ENCODE measurements around the gene PFN1.

PFN1 gene

GRCh38 chr17:4950075-4950745 is 1.9 kb upstream of the PFN1 start:
- H3K4me1 ChIP-seq (ENCODE audit: control insufficient read depth, insufficient read depth, low read length) = peaks cover 22% of the 10 kb centered on the region
- peaks cover 18% of the 10 kb centered on the region for H3K36me3 ChIP-seq (ENCODE audit: control insufficient read depth, insufficient read depth, low read length)
- peak overlapping the region; percentile 56 for H3K9ac ChIP-seq (ENCODE audit: low read depth, low read length)
- H3K27me3 ChIP-seq (ENCODE audit: control insufficient read depth, insufficient read depth, low read length) = no peaks in the 10 kb centered on the region
- peak overlapping the region; percentile 100 for H3K27ac ChIP-seq (ENCODE audit: low read depth, low read length)
- no peaks in the 10 kb centered on the region for H3K9me3 ChIP-seq (ENCODE audit: control insufficient read depth, insufficient read depth, low read length)
- peak overlapping the region; percentile 67 for H3K4me3 ChIP-seq (ENCODE audit: low read depth, low read length)

GRCh38 chr17:4949321-4950074 is 1.2 kb upstream of the PFN1 start:
- Histone ChIP-seq H3K4me3 (ENCODE audit: low read depth, low read length) (peak overlapping the region; percentile 98), H3K36me3 (ENCODE audit: control insufficient read depth, insufficient read depth, low read length) (peaks cover 25% of the 10 kb centered on the region), H3K27ac (ENCODE audit: low read depth, low read length) (peak overlapping the region; percentile 100), H3K4me1 (ENCODE audit: control insufficient read depth, insufficient read depth, low read length) (peaks cover 22% of the 10 kb centered on the region), H3K9ac (ENCODE audit: low read depth, low read length) (peak overlapping the region; percentile 89), H3K9me3 (ENCODE audit: control insufficient read depth, insufficient read depth, low read length) (no peaks in the 10 kb centered on the region), H3K27me3 (ENCODE audit: control insufficient read depth, insufficient read depth, low read length) (no peaks in the 10 kb centered on the region)

- H3K36me3 ChIP-seq (ENCODE audit: control insufficient read depth, insufficient read depth, low read length) = peaks cover 30% of the 10 kb centered on the region
- peak overlapping the region; percentile 100 for H3K27ac ChIP-seq (ENCODE audit: low read depth, low read length)
- no peaks in the 10 kb centered on the region for H3K27me3 ChIP-seq (ENCODE audit: control insufficient read depth, insufficient read depth, low read length)
- peak overlapping the region; percentile 98 for H3K4me3 ChIP-seq (ENCODE audit: low read depth, low read length)
- peak overlapping the region; percentile 89 for H3K9ac ChIP-seq (ENCODE audit: low read depth, low read length)
- no peaks in the 10 kb centered on the region for H3K9me3 ChIP-seq (ENCODE audit: control insufficient read depth, insufficient read depth, low read length)
- peaks cover 22% of the 10 kb centered on the region for H3K4me1 ChIP-seq (ENCODE audit: control insufficient read depth, insufficient read depth, low read length)
These were observed 596 bp upstream of the PFN1 start for GRCh38 chr17:4948931-4949320.

GRCh38 chr17:4947411-4948165 is 742 bp downstream of the PFN1 start:
- Histone ChIP-seq H3K27me3 (ENCODE audit: control insufficient read depth, insufficient read depth, low read length) (no peaks in the 10 kb centered on the region), H3K4me1 (ENCODE audit: control insufficient read depth, insufficient read depth, low read length) (peaks cover 22% of the 10 kb centered on the region), H3K9me3 (ENCODE audit: control insufficient read depth, insufficient read depth, low read length) (no peaks in the 10 kb centered on the region), H3K27ac (ENCODE audit: low read depth, low read length) (peak overlapping the region; percentile 100), H3K9ac (ENCODE audit: low read depth, low read length) (peak overlapping the region; percentile 97), H3K36me3 (ENCODE audit: control insufficient read depth, insufficient read depth, low read length) (peaks cover 44% of the 10 kb centered on the region), H3K4me3 (ENCODE audit: low read depth, low read length) (peak overlapping the region; percentile 98)

GRCh38 chr17:4947010-4947410 is 1.3 kb downstream of the PFN1 start:
- Histone ChIP-seq H3K9ac (ENCODE audit: low read depth, low read length) (peak overlapping the region; percentile 80), H3K9me3 (ENCODE audit: control insufficient read depth, insufficient read depth, low read length) (no peaks in the 10 kb centered on the region), H3K36me3 (ENCODE audit: control insufficient read depth, insufficient read depth, low read length) (peaks cover 49% of the 10 kb centered on the region), H3K27ac (ENCODE audit: low read depth, low read length) (peak overlapping the region; percentile 100), H3K4me1 (ENCODE audit: control insufficient read depth, insufficient read depth, low read length) (peaks cover 22% of the 10 kb centered on the region), H3K4me3 (ENCODE audit: low read depth, low read length) (peak overlapping the region; percentile 98), H3K27me3 (ENCODE audit: control insufficient read depth, insufficient read depth, low read length) (no peaks in the 10 kb centered on the region)

- Histone ChIP-seq H3K4me1 (ENCODE audit: control insufficient read depth, insufficient read depth, low read length) (peaks cover 18% of the 10 kb centered on the region), H3K4me3 (ENCODE audit: low read depth, low read length) (peak overlapping the region; percentile 98), H3K36me3 (ENCODE audit: control insufficient read depth, insufficient read depth, low read length) (peaks cover 51% of the 10 kb centered on the region), H3K27ac (ENCODE audit: low read depth, low read length) (peak overlapping the region; percentile 100), H3K9me3 (ENCODE audit: control insufficient read depth, insufficient read depth, low read length) (no peaks in the 10 kb centered on the region), H3K27me3 (ENCODE audit: control insufficient read depth, insufficient read depth, low read length) (no peaks in the 10 kb centered on the region), H3K9ac (ENCODE audit: low read depth, low read length) (peak overlapping the region; percentile 80)
These were observed 1.9 kb downstream of the PFN1 start for GRCh38 chr17:4946312-4946976.

GRCh38 chr17:4945944-4946280 is 2.4 kb downstream of the PFN1 start:
- H3K4me1 ChIP-seq (ENCODE audit: control insufficient read depth, insufficient read depth, low read length) = peaks cover 16% of the 10 kb centered on the region
- H3K36me3 ChIP-seq (ENCODE audit: control insufficient read depth, insufficient read depth, low read length) = peaks cover 51% of the 10 kb centered on the region
- peak overlapping the region; percentile 98; the same call in 1 of the 2 replicates for H3K4me3 ChIP-seq (ENCODE audit: low read depth, low read length)
- no peaks in the 10 kb centered on the region for H3K9me3 ChIP-seq (ENCODE audit: control insufficient read depth, insufficient read depth, low read length)
- no peaks in the 10 kb centered on the region for H3K27me3 ChIP-seq (ENCODE audit: control insufficient read depth, insufficient read depth, low read length)
- peak overlapping the region; percentile 76 for H3K27ac ChIP-seq (ENCODE audit: low read depth, low read length)
- no peak overlapping the region for H3K9ac ChIP-seq (ENCODE audit: low read depth, low read length)

- peaks cover 51% of the 10 kb centered on the region for H3K36me3 ChIP-seq (ENCODE audit: control insufficient read depth, insufficient read depth, low read length)
- H3K9ac ChIP-seq (ENCODE audit: low read depth, low read length) = no peak overlapping the region; the same call in 1 of the 2 replicates
- H3K27me3 ChIP-seq (ENCODE audit: control insufficient read depth, insufficient read depth, low read length) = no peaks in the 10 kb centered on the region
- H3K27ac ChIP-seq (ENCODE audit: low read depth, low read length) = peak overlapping the region; percentile 76
- H3K4me3 ChIP-seq (ENCODE audit: low read depth, low read length) = peak overlapping the region; percentile 25; the same call in 1 of the 2 replicates
- H3K9me3 ChIP-seq (ENCODE audit: control insufficient read depth, insufficient read depth, low read length) = no peaks in the 10 kb centered on the region
- H3K4me1 ChIP-seq (ENCODE audit: control insufficient read depth, insufficient read depth, low read length) = peaks cover 13% of the 10 kb centered on the region; the same call in 1 of the 2 replicates
These were observed 3.0 kb downstream of the PFN1 start for GRCh38 chr17:4945176-4945943.

- H3K4me1 ChIP-seq (ENCODE audit: control insufficient read depth, insufficient read depth, low read length) = peaks cover 13% of the 10 kb centered on the region; the same call in 1 of the 2 replicates
- no peak overlapping the region for H3K4me3 ChIP-seq (ENCODE audit: low read depth, low read length)
- H3K9ac ChIP-seq (ENCODE audit: low read depth, low read length) = 0 out of 2 replicates have a peak overlapping the region, but pooled peaks have one; percentile 25
- H3K9me3 ChIP-seq (ENCODE audit: control insufficient read depth, insufficient read depth, low read length) = no peaks in the 10 kb centered on the region
- peak overlapping the region; percentile 76 for H3K27ac ChIP-seq (ENCODE audit: low read depth, low read length)
- H3K27me3 ChIP-seq (ENCODE audit: control insufficient read depth, insufficient read depth, low read length) = no peaks in the 10 kb centered on the region
- H3K36me3 ChIP-seq (ENCODE audit: control insufficient read depth, insufficient read depth, low read length) = peaks cover 51% of the 10 kb centered on the region
These were observed 3.7 kb downstream of the PFN1 start for GRCh38 chr17:4944554-4945175.
